RKO (cell line): ENCODE results near the gene HIBCH.
"Not testable (repeated sequence)": the region's sequence is repeated elsewhere in the genome, so short reads cannot be mapped to it uniquely, and the experiment has no call there.

Experiments used
- DNase-seq: peaks from one replicate; pipeline ENCODE4 v3.0.0-alpha.2; 2016; ENCODE audit warnings: low spot score

HIBCH gene, protein sequence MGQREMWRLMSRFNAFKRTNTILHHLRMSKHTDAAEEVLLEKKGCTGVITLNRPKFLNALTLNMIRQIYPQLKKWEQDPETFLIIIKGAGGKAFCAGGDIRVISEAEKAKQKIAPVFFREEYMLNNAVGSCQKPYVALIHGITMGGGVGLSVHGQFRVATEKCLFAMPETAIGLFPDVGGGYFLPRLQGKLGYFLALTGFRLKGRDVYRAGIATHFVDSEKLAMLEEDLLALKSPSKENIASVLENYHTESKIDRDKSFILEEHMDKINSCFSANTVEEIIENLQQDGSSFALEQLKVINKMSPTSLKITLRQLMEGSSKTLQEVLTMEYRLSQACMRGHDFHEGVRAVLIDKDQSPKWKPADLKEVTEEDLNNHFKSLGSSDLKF

DNA sequence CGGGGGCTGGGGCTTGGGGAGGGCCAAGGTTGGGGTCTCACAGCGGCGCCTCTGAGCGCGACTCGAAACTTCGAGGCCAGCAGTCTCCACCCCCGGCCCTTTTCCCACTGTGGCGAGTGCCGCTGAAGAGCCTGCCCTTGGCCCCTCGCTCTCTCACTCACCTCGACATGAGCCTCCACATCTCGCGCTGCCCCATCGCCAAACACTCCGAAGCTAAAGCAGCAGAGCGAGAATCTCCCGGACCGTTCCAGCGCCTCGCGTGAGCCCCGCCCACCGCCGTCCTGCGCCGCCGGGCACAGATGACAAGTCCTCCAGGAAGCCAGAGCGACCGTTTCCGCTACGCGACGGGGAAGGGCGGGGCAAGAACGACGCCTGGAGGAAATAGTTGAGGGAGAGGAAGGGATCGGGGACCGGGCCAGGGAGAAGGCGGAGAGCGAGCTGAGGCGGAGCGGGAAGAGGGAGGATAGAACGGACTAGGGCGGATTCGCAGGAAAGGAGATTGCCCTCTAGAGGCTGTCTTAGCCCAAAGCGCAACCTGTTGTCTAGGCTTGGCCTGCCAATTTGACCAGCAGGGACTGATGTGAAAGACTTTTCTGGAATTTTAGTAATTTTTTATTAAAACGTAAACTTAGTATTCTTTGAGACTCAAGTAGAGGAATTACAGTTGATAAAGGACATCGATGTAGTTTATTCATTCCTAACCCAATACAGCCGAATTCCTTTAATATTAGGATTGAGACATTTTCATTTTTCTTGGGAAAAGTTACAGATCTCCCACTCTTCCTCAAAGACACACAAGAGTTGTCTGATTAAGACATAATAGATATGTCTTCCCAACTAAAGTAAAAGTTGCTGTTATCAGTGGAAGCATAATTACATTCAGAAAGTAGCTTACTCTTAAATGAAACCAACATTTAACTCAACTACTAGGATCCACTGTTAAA is at the start of gene HIBCH:
Gene HIBCH (minus strand): TSS at position 272 of the 944 bp plus-strand sequence. CDS start 76 bp downstream, at position 196.
- DNase-seq: peak; percentile 97

DNA sequence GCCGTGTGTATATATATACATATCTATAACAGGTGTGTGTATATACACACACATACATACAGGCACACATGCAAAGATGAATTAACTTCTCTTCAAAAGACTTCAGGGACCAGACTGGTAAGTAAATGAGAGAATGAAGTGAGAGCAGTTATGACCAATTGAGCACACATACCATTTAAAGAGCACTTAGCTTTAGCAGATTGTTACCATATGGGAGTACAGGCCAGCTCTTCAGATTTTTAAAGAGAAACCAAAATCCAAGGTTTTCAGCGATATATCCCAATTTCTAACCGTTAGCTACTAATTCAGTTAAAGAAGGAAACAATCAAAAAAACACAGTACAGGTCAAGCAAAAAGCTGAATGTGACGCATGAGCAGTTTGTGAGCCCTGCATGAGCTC is 47.5 kb upstream of the HIBCH start:
- DNase-seq: no peak

DNA sequence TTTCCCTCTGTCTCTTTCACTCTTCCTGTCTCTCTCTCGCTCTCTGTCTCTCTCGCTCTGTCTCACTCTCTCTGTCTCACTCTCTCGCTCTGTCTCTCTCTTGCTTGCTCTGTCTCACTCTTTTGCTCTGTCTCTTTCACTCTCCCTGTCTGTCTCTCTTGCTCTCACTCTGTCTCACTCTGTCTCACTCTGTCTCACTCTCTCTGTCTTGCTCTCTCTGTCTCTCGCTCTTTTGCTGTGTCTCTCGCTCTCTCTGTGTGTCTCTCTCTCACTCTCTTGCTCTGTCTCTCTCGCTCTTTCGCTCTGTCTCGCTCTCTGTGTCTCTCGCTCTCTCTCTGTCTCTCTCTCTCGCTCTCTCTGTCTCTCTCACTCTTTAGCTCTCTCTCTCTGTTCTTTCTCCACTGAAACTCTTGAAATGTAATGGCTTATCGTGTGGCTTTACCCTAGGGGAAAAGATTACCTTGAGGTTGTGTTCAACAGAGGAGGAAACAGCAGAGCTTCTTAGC is 46.7 kb upstream of the HIBCH start:
- no peak for DNase-seq

DNA sequence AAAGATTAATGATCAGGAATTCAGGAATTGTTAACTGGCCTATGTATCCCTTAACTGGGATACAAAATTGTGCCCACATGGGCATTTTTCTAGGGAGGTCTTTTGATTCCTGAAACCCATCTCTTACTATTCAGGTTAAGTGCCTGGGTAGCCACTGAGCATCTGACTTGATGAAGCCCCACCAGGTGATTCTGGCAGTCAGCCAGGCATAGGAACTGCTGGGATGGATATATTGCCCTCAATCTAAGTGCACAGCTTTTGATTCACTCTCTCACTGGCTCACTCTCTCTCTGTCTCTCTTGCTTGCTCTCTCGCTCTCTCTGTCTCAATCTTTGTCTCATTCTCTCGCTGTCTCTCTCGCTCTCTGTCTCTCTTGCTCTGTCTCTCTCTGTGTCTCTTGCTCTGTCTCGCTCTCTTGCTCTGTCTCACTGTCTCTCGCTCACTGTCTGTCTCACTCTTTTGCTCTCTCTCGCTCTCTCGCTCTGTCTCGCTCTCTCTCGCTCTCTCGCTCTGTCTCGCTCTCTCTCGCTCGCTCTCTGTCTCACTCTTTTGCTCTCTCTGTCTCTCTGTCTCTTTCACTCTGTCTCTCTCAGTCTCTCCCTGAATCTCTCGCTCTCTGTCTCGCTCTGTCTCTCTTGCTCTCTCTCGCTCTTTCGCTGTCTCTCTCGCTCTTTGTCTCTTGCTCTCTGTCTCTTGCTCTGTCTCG is 46.0 kb upstream of the HIBCH start:
- DNase-seq: no peak

DNA sequence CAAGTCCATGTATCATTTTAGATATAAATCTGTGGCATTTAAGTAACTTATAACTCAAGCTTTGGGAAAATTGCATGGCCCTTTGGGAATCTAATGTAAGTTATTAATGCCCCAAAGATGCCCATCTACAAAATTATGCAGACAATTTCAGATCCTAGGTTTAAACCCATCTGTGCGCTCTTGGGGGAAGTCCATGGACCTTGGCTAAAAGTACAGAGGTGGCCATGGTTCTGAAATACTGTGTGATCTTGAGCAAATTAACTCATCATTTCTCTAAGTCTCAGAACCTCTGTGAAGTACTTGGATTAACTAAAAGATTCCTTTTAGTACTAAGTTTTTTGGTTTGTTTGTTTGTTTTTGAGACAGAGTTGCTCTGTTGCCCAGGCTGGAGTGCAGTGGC is 43.3 kb upstream of the HIBCH start:
- no peak for DNase-seq

DNA sequence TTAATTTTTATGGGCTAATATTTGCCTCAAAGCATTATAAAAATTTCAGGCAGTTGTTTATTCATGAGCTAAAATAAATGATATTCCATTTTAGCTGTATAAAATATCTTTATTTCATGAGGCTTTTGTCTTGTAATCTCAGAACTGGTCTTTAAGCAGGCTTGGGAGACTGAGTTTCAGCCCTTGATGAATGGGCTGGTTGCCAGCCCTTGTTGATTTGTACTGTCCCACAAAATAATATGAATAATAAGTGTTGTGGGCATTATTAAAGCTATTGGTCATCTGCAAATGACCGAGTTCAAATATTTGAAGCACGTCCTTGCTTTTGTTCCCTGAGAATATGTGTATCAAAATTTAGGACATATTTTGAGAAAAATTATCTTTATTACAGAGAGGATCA is 41.9 kb upstream of the HIBCH start:
- no peak for DNase-seq

DNA sequence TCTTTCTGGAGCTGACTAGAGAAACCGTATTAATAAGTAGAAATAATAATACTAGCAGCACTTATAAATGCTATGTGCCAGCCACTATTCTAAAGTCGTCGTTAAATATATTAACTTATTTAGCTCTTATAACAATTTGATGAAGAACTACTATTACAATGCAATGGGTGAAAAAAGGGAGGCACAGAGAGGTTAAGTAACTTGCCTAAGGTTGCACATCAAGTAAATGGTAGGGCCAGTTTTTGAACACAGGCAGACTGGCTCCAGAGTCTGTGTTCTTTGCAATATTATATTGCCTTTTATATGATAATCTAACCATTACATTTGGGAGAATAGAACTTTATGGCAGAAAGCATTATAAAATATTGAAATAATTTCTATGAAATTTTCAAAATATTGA is 41.3 kb upstream of the HIBCH start:
- no peak for DNase-seq

DNA sequence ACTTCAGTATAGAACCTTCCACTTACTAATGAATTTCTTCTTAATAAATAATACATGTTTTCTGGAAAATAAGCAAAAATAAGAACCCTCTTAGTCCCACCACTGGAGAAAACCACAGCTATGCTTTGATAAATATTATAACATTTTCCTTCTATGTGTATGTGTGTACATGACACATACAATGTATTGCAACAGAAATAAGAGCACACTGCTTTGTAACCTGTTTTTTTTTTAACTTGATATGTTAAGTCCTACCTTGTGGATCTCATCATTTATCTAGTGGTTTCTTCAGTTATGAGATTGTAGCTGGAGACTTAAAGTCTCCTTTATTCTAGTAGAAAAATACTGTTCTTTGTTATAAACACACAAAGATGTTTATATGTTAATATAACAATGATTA is 40.9 kb upstream of the HIBCH start:
- no peak for DNase-seq

DNA sequence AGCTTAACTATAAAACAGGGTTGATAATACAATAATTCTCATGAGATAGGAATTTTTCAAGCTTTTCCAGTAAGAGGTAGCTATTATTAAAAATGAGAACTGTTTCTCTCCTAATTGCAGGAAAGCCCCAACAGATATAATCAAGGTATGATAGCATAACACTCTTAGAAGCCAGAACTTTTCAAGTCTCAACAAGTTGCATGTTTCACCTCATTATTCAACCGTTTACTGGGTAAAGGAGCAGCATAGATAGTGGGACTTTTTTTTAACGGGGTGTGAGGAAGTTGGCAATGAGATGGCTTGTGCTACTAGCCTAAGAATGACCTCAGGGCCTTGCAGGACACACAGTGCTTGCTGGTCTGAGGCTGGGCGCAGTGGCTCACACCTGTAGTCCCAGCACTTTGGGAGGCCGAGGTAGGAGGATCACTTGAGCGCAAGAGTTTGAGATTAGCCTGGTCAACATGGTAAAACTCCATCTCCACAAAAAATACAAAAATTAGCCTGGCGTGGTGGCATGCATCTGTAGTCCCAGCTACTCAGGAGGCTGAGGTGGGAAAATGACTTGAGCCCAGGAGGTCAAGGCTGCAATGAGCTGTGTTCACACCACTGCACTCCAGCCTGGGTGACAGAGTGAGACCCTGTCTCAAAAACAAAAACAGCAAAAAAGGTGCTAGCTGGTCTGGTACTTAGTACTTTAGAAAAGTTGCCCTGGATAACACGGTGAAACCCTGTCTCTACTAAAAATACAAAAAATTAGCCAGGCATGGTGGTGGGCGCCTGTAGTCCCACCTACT is 39.2 kb upstream of the HIBCH start:
- not testable (repeated sequence) for DNase-seq

DNA sequence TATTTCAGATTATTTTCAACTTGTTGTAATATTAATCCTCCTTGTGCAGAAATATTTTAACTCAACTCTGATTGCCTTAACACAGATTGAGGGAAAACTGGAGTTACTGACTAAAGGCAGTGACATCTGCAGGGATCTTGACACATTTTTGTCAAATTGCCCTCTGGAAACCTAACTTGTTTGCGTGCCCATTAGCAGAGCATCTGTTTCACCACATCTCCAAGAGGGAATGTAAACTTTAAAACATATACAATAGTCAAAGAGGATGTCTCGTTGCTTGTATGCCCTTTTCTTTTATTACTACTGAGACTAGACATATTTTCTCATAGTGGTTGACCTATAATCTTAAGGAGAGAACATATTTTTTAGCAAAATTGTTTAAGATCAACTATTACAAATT is 38.0 kb upstream of the HIBCH start:
- no peak for DNase-seq

DNA sequence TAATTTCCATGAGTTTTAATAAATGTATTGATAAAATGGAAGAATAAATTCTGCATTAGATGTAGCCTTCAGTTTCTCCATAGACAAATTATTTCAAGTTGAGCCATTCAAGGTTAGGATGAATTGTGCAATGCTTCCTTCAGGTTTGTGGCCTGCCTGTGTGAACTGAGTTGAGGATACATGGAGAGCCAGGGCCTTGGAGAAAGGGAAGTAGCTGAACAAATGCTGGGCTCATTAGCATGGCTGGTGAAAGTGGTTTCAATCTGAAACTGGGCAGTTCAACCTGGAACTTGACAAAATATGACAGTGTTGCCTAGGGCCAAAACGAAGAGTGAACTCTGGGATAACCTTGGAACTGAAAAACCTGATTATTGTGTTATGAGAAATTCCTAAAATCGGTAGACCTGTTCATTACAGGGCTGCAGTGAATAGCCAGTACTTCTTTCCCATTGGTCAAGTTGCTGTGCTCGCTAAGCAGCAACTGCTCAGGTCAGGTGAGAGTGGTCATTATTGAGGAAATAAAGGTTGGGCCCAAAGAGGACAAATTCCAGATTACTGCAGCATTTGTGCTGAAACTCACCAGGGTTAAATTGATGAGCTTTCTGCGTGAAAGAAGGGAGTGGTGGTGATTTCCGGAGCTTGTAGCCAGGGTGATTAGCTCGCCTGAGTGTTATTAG is 36.5 kb upstream of the HIBCH start:
- DNase-seq: no peak

DNA sequence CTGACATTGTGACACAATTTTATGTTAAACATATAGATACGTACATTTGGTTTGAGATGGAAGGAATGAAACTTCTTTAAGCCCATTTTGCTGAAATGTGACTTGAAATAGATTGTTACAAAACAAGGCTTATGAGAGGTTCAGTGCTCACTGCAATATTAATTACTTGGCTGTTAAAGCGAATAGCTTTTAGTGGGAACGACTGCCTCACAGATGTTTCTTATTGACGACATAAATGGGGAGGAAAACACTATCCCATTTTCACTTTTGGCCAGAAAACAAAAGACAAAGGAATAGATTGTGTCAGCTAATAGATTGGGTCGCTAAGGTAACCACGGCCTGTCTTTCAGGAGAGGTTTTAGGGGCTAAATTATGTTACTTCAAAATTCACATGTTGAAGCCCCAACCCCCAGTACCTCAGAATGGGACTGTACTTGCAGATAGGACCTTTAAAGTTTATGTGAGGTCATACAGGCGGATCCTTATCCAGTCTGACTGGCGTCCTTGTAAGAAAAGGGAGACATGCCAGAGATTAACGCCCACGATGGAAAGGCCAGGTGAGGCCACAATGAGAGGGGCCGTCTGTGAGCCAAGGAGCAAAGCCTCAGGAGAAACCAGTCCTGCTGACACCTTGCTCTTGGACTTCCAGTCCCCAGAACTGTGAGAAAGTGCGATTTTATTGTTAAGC is 34.5 kb upstream of the HIBCH start:
- DNase-seq: no peak

DNA sequence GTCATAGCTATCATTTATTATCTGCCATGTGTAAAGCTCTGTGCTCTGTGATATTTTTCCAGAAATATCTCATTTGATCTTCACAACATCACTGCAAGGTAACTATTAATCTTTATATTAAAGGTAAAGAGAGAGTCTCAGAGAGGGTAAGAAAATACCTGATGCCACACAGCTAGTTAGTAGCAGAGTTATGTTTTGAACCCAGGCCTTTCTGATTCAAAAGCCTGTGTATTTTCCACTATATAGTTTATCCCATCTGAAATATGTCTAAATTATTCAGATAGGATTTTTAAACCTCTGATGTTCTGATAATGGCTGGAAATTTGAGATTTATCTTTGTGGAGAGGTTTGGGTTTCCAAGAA is 33.9 kb upstream of the HIBCH start:
- DNase-seq: no peak

DNA sequence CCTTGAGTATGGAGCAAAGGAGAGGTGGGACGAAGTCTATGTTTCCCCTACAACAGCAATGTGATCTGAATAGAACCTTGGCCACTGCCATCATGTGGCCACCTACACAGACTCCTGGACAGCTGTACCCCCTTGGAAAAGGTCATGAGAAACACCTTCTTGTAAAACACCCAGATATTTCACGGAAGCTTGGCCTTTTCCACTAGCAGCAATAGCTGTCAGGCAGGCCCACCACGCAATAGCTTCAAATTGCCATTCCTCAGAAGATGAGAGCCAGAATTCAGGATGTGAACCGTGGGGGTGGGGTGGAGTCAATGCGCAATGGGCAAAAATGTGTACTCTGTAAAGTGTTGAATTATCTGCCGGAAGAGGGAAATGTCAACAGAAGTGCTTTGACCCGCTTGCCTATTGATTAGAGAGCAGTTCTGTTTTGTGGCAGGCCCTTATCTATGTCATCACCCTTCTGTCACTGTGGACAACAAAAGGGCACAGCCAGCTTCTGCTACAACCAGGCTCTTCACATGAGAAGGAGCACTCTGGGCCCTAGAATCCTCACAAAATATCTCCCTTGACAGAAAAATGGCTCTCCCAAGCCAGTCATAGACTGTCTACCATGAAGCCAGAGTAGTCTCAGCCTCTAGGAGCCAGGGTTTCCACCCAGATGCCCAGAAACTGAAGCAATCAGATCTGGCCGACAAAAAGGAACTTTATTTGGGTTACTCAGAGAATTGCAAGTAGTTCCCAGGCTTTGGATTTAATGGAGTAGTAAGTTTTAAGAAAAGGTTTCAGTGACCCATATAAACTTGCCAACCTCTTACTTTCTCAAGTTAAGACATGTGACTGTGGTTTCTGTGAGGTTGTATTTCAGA is 33.3 kb upstream of the HIBCH start:
- no peak for DNase-seq

DNA sequence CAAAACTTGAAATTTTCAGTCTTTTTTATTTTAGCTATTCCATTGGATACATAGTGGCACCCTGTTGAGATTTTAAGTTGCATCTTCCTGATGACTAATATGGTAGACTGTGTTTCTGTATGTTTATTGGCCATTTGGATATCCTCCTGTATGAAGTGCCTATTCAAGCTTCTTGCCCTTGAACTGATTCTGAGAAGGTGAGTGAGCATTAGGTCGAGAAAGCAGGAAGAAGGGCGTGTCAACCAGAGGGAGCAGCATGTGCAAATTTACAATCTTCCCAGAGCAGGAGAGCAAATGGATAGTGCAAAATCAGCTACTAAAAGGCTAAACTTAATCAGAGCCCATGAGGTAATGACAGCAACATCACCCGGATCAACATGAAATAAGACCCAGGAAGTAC is 32.3 kb upstream of the HIBCH start:
- DNase-seq: no peak

DNA sequence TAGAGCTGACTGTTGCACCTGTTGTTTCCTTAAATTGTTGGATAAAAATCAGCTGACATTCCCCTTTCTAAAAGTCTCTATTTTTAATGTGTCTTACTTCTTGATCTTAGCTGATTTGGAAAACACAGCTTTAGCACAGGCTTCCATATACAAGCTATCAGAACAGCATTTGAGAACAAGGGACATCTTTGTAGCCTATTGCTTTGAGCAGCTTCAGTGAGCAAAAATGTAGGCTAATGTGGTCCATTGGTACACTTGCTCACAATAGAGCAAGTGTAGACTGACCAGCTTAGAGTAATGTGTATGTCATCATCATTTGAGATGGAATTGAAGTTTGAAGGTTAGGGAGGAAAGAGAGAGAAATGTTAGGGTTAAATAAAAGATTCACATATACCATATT is 30.7 kb upstream of the HIBCH start:
- no peak for DNase-seq

DNA sequence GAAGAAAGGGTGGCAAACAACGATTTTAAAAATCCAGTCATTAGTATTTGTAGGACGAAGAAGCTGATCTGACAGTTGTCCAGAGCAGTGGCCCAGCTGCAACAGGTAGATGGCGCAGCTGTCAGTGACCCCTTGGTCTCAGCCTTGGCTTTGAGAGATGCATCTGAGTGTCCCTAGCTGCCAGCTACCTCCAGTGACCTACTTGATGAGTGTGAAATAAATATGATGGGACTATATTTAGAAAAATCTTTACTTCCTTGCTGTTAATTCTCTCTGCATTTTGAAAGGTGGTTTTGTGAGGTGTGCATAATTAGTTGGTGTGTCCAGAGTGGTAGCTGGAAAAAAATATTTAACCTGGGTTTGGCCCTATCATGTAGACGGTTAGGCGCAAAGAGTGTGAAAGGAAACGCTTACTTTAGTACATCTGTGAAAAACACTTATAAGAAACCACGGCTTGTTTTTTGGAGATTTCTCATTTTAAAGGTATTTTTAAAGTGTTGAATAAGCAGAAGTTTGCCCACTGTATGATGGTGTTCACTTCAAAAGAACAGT is 24.7 kb upstream of the HIBCH start:
- peak; percentile 71 for DNase-seq

DNA sequence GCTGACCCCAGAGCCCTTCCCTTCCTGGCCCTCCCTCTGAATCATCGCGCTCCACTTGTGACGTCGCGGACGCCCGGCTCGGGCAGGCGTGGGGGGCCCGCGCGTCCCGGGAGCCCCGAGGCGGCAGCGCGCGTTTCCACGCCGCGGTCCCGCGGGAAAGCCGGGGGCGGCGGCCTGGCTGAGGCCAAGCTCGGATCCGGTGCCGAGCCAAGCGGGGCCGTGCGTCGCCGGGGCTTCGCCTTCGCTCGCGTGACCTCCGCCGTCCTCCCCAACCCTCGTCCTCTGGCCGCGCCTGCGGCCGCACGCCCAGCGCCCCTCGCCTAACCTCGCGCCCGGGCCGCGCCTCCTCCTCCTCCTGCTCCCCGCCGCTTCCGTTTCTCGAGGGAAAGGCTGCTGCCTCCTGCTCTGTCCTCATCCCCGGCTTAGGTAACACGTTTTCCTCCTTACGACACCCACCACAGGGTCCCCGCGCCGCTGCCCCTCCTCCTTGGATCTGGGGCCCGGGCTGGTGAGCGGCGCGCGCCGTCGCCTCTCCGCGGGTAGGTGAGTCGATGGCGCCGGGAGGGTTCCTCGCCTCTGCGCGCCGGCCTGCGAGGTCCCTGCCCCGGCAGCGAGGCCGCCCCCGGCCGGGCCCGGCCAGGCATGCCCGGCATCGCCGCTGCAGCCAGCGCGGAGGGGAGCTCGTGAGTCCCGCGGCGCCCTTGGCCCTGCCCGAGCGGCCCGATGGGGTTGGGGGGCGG is 24.1 kb upstream of the HIBCH start, which contains the start of gene INPP1:
Gene INPP1 (plus strand): TSS at position 54 of the 740 bp plus-strand sequence. CDS start 16,514 bp downstream, outside the sequence.
- peak; percentile 75 for DNase-seq
